Fibroblast of villous mesenchyme (primary cell): Measurements from ENCODE around the gene CDH20. TPM values are rescaled to one million over a fixed set of nuclear protein-coding genes. Genes with fewer than 3 reads are reported as not detected.
A peak's percentile ranks its signal among the peaks of the same experiment; 100 is the strongest.

ENCODE experiments used
- DNase-seq: peaks from one replicate; pipeline ENCODE4 v3.0.0-alpha.2; 2010; ENCODE audit warnings: low read depth
- H3K4me3 ChIP-seq: 2 replicates; pipeline ENCODE4 v1.5.1; 2011; ENCODE audit warnings: low read depth, mild to moderate bottlenecking, low read length
- CTCF ChIP-seq: IDR thresholded peaks from 2 replicates; pipeline ENCODE4 v1.5.1; 2012; ENCODE audit warnings: low read depth, mild to moderate bottlenecking, low read length; ENCODE audit not compliant: insufficient read depth
- total RNA-seq: library from RNA; depleted of rRNA; stranded (reverse); fragments of >200 nt; gene quantifications from 2 replicates; pipeline ENCODE4 v1.2.3, GENCODE V29; 2012

Gene CDH20
- total RNA-seq, 1 donor: under 0.01 TPM

DNA sequence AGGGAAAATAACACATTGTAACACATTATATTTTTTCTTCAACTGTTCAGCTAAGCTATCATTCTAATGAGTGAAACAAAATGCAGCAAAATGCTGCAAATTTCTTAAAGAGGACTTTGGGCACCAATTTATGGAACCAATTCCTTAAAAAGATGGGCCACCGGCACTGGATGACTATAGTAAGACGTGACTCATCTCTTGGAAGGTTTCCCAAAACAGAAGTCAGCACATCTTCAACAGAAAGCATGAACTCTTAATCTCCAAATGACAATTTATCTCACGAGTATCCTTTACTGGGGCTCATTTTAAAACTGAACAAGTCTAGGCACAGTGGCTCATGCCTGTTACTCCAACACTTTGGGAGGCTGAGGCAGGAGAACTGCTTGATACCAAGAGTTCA, 213.4 kb downstream of the CDH20 start:
- DNase-seq: peak; percentile 77
- no peak for TF ChIP-seq CTCF

GRCh38 chr18:61549416-61549815, 216.2 kb downstream of the CDH20 start:
- no peak overlapping the region for H3K4me3 ChIP-seq
- no peak for DNase-seq
- no peak for TF ChIP-seq CTCF

More for the DNA sequence above, 213.4 kb downstream of the CDH20 start:
- H3K4me3 ChIP-seq: no peak overlapping the region

- TF ChIP-seq CTCF: no peak
- no peak for DNase-seq
- no peak overlapping the region for H3K4me3 ChIP-seq
Observed at GRCh38 chr18:61549889-61550288, 216.7 kb downstream of the CDH20 start.

DNA sequence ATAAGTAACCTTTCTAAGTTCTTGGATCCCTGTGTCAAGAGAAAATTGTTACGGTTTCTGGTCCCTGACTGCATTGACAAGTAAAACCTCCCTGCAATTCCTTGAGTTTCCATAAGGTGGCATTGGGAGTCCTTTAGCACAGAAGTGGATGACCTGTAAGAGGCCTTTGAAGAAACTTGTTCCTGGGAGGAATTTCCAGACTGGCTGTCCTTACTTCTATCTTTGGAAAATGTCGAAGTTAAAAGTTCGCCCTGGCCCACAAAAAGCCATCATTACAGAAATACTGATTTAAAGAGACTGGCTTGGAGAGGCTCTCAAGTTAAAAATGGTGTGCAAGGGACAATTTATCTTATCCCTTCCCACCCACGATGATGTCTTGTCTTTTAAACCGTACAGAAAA, 218.4 kb downstream of the CDH20 start:
- no peak overlapping the region for H3K4me3 ChIP-seq
- DNase-seq: peak; percentile 89
- TF ChIP-seq CTCF: peak; percentile 96

- no peak for DNase-seq
- TF ChIP-seq CTCF: no peak
- H3K4me3 ChIP-seq: no peak overlapping the region
Observed at GRCh38 chr18:61553045-61553659, 219.9 kb downstream of the CDH20 start.

DNA sequence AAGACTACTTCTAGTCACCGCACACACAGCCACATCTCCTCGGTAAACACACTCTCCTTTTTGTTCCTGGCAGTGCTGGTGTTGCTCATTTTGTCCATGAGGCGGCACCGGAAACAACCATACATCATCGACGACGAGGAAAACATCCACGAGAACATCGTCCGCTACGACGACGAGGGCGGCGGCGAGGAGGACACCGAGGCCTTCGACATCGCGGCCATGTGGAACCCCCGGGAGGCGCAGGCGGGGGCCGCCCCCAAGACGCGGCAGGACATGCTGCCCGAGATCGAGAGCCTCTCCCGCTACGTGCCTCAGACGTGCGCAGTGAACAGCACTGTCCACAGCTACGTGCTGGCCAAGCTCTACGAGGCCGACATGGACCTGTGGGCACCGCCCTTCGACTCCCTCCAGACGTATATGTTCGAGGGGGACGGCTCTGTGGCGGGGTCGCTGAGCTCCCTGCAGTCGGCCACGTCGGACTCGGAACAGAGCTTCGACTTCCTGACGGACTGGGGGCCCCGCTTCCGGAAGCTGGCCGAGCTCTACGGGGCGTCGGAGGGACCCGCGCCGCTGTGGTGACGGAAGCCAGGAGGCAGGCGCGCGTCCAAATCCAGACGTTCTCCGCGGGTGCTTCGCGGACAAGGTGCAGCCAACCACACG, 221.0 kb downstream of the CDH20 start:
- H3K4me3 ChIP-seq: peak overlapping the region; percentile 29
- no peak for DNase-seq
- TF ChIP-seq CTCF: no peak
